GM19025 (cell line): Measurements from ENCODE around the gene EDRF1.

Source experiments
- ATAC-seq: cut with Tn5 transposase; IDR thresholded peaks from one replicate; pipeline ENCODE4 v1.9.1; 2021; ENCODE audit warnings: mild to moderate bottlenecking, low read depth, moderate library complexity; ENCODE audit not compliant: unreplicated experiment

Gene EDRF1

DNA sequence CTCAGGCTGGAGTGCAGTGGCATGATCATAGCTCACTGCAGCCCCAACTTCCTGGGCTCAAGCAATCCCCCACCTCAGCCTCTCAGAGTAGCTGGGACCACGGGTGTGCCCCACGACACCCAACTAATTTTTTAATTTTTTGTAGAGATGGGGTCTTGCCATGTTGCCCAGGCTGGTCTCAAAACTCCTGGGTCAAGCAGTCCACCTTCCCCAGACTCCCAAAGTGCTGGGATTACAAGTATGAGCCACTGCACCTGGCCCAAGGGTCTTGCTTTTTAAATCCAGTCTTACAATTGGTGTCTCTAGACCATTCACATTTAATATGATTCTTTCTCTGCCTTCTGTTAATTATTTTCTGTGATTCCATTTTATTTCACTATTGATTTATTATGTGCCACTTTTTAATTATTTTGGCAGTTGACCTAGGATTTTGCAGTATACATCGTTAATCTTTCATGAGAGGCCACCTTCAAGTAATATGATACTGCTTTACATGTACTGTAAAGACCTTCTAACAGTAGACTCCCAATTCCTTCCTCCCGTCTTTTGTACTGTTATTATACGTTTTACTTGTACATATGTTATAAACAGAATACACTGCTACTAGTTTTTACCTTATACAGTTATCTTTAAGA, 37.5 kb downstream of the EDRF1 start:
- no peak for ATAC-seq

DNA sequence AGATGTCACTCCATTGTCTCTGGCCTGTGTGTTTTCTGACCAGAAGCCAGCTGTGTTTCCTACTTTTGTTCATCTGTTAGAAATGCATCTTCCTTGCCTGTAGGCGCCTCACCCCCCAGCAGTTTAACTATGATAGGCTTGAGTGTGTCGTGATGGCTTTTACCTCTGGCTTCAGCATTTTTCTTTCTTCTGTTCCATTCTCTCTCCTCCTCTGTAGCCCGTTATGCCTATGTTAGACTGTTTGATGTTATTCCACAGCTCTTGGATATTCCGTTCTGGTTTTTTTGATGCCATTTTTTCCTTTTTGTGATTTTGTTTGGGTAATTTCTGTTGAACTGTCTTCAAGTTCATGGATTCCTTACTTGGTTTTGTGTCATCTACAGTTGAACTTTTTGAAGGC, 38.2 kb downstream of the EDRF1 start:
- ATAC-seq: no peak

DNA sequence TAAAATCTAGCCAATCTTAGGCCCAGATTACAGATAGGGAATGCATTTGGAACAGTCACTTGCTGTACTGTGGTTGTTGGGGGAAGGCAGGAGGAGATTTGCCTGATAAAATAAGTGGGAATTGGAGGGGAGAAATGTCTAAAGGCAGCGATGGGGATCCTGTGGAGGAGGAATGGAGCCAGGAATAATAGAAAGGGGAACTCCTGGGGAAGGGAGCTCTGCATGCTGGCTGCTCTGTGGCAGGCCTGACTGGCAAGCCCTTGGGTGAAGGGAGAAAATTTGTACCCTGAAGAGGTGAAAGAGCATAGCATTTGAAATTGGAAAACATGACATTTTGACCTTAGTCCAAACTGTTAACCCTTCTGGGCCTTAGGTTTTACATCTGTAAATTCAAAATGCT, 42.5 kb downstream of the EDRF1 start:
- no peak for ATAC-seq

DNA sequence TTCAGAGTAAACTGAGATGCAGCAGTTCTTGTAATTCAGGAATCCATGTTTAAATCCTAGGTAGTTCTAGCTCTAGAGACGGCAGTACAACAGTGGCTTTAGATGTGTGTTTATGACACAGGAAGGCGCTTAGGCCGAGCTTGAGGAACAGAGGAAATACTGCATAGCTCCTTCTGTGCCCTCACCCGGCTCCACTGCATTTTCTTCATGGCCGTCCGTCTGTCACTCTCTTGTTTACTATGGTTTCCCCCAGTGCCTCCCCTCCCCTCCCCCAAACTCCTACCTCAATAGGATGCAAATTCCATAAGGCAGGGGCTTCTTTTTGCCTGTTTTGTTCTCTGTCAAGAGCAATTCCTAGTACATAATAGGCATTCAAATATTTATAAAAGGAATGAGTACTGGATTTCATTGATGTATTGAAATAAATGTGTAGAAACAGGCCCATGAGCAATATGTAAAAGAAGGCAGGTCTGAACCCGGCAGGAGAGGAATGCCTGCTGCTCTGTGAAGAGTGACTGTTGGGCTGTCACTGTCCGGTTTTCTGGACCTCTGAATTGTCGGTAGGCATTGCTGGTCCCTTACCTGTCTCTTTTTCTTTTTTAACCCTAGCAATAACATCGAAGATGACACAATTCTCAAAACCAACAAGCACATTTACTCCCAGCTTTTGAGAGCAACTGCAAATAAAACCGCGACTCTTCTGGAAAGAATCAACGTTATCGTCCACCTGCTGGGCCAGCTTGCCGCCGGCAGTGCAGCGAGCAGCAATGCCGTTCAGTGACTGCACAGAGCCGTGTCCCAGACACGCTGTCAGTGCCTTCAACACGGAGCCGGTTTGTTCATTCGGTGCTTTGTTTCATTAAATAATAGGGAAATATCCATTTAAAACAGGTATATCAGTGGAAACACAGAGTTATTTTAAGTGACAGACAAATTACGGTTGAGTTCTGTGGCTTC, 43.5 kb downstream of the EDRF1 start:
- no peak for ATAC-seq

DNA sequence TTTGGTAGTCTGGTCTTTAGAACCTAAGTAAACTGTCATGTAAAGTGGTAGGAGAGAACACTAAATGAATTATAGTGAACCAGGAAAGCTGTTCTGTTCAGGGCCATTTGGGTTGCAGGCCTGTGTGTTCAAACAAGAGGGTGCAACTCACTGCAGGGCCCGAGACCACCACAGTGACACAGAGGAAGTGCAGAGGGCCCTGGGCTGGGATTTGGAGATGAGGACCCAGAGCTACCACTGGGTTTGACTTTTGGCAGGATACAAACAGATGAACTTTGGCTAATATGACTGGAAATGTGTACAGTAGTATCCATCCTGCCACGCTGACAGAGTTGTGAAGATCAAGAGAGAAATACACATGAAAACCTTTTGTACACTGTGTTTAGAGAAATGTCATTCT, 46.3 kb downstream of the EDRF1 start:
- ATAC-seq: no peak

DNA sequence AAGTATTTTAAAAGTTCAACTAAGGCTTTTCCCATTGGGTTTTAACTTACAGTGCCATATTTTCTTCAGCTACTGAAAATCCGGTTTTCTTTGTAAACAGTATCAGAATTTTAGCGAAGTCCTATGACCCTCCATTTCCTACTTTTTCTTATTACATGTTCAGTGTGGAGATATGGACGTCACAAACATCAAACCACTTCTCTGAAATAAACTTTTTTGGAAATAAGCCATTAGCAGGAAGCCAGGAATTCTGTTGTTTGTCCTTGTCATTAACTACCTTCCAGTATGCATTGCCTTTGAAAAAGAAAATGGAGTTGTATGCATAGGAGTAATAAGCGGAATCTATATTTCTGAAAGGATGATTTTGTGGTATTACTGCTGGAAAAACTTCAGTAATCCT, 47.0 kb downstream of the EDRF1 start:
- no peak for ATAC-seq

DNA sequence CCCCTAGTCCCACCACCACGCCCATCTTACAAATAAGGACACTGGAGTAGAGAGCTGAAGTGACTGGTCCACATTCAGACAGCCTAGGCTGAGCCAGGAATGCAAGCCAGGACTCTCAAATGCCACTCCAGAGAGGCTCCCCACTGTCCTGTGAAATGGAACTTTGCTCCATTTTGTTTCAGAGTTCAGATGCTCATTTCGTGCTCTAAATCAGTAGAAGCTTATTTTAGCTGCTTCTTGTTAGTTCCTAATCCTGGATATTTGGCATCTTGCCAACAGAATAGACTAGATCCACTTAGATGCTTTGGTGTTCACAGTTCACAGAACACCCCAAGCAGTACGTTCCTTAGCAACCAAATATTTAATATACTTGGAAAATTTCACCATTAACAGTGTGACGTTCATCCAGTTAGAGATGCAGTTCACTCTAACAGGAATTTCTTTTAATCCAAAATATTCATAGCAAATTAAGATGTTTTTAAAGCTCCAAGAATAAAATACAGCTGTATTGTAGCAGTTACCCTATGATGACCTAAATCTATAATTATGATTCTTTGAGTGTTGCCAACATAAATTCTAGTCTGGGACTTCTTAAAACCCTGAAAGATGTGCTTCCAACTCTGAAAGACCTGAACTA, 48.8 kb downstream of the EDRF1 start:
- ATAC-seq: no peak

DNA sequence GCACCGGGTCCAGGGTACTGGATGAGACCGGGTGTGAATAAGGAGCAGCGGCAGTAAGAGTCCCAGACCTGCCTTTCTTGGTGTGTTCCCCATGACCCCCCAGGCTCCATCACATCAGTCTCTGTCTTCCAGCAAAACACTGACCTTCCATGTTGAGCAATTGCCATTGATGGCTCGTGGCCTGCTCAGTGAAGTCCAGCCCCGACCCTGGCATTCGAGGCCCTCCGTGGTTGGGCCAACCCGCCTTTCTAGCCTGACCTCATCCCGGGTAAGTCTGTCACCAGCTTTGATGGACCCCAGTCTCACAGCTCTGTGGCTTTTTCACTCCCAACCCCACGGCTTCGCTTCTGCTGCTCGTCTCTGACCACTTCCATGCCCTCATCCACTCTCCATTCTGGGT, 49.7 kb downstream of the EDRF1 start:
- no peak for ATAC-seq

DNA sequence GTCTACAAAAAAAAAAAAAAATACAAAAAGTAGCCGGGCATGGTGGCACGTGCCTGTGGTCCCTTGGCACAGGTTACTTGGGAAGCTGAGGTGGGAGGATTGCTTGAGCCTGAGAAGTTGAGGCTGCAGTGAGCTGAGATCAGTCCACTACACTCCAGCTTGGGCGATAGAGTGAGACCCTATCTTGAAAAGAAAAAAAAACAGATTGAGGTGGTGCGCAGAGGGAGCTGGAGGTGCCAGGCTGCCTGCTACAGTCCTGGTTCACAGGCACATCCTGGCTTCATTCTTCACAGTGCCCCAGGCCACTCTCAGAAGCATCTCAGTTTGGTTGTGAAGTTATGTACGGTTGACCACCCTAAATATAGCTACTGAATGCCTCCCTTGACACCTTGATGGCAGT, 51.3 kb downstream of the EDRF1 start:
- no peak for ATAC-seq

DNA sequence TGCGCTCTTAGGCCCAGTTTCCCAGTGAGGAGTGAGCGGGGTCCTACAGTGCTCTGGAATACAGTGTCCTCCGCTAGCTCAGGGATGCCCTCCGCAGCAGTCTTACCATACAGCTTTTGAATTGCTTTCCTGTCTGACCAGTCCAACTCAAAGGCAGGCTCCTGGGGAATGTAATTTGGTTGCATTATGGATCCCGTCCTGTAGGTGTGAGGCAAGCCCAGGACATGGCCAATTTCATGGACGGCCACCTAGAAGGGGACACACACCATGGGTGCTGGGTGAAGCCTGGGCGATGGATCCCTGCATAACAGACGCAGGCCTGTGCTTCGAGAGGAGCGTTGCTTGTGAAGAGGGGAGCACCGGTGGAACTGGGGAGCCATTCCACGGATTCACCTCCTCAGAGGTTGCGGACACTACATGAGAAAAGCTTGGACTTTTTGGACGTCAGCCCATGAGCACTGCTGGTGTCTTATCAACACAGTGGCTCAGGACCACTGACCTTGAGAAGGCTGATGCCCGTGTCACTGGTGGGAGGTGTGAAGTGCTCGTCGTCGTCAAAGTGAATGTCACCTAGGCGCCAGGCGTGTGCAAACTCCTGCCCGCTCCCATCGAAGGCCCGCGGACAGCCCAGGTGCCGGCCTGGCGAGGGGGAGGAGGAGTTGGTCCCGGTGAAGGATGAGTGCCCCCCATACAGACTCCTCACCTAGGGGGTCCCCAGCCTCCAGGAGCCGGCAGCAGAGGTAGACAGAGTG, 52.8 kb downstream of the EDRF1 start:
- ATAC-seq: no peak

DNA sequence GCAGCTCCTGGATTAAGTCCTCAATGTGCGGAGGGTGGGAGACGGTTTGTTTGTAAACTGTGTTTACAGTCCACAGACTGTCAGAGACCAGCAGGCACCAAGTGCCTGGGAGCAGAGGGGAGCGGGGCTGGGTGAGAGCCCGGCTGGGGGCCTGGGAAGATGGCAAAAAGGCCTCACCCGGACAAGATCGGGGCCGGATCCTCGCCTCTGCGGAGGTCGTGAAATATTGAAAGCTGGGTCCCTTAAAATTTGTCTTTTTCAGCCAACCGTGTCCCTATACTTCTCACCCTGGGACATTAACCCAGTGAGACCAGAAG, 53.3 kb downstream of the EDRF1 start:
- no peak for ATAC-seq

DNA sequence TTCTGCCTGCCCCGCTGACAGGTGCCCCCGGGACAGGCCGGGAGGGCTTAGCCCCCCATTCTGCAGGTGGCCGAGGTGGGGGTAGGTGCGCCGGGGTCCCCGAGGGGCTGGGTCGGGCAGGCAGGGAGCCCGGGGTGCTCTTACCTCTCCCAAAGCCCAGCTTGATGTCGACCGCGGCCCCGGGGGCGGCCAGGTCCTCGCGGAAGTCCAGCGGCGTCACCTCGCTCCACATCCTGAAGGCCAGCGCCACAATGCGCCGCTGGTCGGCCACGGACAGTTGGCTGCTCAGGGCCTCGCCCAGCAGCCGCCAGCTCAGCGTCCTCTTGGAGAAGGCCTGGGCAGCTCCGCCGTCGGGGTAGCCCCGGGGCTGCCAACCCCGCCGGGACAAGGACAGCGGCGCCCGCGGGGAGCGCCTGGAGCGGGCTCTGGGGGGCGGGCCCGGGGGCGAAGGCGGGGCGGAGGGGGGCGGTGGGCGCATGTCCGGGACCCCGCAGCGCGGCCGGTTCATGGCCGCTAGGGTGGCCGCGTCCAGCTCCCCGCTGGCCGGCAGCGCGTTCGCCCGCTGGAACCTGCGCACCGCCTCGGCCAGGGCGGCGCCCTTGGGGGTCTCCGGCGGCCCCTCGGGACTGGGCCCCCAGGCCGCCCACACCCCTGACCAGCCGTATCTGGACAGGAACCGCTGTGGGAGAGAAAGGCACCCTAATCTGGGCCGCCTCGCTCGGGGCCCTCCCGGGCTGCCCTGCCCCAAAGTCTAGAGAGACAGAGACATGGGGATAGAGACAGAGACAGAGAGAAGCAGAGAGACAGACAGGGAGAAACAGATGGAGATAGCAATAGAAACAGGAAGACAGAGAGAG, 54.4 kb downstream of the EDRF1 start:
- ATAC-seq: no peak

DNA sequence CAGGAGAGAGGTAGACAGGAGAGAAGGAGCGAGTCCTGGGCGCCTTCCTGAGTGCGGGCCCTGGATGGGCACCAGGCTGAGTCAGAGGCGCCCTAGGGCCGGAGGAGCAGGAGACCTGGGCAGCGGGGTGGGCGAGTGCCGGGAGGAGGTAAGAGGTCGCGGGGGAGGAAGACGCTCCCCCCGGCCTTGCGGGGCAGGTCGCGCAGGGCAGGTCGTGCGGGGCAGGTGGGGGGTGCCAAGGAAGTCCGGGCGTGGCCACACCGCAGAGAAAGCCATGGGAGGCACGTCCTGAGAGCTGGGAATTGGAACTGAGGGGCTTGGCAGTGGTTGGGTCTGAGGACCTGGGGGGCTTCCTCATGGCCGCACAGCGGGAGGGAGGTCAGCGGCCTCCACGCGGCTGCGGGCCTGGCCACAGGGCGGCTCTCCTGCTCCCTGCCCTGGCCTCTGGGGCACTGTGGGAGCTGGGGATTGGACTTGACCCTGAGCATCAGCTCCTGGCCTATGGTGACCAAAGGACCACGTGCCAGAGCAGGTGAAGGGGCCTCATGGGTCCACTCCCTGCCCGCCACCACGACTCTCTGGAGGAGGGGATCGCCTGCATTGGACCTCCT, 55.2 kb downstream of the EDRF1 start:
- no peak for ATAC-seq

DNA sequence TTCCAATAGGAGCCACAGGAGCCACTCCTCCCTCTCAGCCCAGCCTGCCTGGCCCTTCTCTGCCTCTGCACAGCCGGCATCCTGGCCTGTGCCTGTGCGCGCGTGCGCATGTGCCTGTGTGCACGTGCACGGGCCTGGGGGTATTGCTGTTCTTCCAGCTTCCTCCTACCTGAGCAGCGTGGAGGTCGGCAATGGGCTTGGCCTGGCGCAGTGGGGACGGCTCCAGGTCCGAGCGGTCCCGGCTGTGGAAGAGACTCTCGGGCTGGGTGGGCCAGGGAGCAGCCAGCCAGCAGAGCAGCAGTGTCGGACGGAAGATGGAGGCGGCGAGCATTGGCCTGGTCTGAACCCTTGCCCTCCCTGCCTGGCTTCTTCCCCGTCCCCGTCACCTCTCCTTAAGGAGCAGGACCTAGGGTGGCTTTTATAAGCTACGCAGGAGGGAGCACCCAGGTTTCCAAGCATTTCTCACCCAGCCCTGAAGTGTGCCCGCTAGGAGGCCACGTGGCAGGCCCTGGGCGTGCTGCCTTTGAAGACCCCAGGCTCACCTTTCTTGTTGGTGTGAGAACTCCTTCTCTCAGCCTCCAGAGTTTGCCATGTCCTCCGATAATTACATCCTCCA, 56.1 kb downstream of the EDRF1 start, which contains the start of gene MMP21:
Gene MMP21, minus strand, starts transcription at position 331 of the 616 bp plus-strand sequence. Its CDS starts 0 bp downstream, at position 331.
- ATAC-seq: no peak

DNA sequence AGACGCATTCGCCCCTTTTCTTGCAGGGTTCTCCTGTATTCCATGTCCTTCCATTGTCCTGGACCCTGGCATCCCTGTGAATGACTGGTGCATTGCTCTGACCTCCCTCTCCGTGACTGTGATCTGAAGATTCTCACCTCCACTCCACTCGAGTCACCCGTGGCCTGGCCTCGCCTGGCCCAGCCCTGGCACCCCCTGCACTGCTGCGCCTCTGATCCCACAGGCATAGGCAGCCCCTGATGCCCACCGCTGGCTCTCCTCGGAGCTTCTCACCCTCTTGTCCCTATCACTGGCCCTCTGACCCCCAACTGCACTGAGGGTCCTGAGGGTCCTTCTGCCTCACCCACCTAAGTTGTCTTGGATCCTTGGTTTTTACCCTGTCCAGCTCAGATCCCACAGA, 58.3 kb downstream of the EDRF1 start:
- no peak for ATAC-seq

DNA sequence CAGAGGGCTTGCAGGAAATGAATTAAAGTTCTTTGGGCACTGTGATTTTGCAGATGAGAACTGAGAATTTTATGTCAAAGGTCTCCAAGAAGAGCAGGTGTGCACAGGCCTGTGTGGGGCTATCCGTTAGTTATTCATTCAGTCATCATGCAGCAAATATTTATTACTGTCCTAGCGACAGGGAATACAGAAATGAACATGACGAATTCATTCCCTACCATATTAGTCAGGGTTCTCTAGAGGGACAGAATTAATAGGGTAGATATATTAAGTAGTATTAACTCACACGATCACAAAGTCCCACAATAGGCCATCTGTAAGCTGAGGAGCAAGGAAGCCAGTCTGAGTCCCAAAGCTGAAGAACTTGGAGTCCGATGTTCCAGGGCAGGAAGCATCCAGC, 59.0 kb downstream of the EDRF1 start:
- ATAC-seq: no peak

DNA sequence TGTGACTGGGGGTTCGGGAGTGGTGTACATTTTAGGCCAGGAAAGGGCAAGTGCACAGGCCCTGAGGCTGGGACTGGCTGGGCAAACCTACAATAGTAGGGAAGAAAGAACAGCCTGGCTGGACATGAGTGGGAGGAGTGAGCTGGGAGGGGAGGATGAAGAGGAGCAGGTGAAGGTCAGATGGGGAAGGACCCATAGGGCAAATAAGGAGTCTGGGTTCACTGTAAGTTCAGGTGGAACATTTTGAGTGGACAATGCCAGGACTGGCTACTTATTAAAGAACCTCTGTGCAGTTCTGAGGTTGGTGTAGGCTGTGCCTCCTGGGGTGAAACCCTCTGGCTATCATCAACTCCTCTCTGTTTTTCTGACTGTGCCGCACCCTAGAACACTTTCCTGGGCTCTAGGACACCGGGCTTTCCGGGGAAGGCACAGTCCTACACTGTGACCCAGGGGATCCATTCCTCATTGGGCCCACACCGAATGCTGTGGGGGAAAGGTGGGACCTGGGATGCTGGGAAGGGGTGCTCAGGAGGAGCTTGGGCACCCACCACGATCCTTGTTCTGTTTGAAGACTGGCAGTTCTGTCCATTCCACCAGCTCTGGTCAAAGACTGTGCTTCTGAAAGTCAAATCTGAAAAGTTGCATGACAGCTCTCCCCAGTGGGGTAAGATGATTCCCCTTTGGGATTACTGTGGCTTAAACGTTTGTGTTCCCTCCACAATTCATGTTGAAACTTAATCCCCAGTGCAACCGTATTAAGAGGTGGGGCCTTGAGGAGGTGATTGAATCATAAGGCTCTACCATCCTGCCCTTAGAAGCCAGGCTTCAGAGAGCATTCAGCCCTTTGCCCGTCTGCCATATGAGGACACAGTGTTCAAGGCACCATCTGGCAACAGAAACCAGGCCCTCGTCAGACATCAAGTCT, 60.2 kb downstream of the EDRF1 start:
- ATAC-seq: no peak

DNA sequence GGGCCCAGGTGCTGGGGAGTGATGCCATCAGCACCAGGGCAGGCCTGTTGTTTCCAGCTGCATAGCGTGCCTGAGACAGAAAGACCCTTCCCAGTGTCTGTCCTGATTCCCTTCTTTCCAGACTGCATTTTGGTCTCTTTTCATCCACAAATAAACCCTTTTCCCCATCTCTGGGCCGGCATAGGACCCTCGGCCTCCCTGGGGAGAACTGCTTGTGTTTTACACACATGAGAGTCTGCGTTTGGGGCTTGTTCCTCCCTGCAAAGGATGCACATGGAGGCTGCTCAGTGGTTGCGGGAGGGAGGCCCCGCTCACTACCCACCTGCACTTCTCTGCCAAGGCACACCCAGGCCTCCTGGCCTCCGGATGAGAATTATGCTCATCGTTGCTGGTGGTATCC, 61.9 kb downstream of the EDRF1 start:
- ATAC-seq: no peak
